ENCODE data around the gene HSF5. TPM values are rescaled to one million over a fixed set of nuclear protein-coding genes. Genes with fewer than 3 reads are reported as not detected.

Gene HSF5
- total and polyA plus RNA-seq, 2 of the 13 experiments (the other 11 are each of a cell fraction or from before 2014, with no cell fraction given) = not detected

DNA sequence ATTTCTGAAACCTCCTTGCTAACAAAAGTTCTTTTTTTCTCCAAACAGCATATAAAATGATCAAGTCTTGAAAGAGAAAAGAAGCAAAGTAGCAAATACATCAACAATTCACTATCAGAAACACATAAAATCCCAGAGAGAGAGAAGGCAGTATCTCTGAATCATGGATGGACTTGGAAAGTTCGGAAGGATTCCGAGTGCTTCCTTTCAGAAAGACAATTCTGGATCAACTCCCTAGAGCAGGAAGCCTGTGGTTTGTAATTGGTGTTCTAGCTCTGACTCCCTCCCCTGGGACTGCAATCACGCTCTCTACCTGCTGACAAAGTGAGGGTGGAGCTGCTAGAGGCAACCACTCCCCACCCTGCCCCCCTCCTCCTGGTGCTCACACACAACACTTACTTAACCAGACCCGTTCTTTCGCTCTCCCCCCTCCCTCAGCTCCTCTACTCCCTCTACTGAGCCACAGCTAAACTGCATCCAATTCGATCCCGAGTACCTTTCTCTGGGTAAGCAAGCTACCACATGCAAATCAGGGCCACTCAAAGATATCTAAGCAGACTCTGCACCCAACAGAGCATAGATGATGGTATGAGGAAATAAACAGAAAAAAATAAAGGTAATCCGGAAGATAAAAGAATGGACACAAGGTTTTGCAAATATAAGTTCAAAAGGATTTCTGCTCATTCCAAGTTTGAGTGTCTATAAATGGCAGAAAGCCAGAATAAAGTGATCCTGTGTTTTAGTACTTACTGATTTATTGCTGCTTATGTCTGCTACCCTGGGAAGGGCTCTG is 70.7 kb downstream of the HSF5 start, which contains the start of gene RNF43 (continued):
- TF ChIP-seq YEATS2 (CRISPR knock-in tag; IDR thresholded peaks at IDR 0.05; ENCODE audit: borderline replicate concordance) (peak; percentile 73; the same call in 1 of the 2 replicates), ZNF256 (CRISPR knock-in tag; conservative IDR thresholded peaks at IDR 0.05) (no peak), MTF1 (CRISPR knock-in tag; IDR thresholded peaks at IDR 0.05) (0 out of 2 replicates have a peak, but pooled peaks have one; percentile 40), GABPB1 (CRISPR knock-in tag; IDR thresholded peaks at IDR 0.05) (peak; percentile 72), HDAC6 (IDR thresholded peaks at IDR 0.05; ENCODE audit: low read depth, low read length) (peak; percentile 82; the same call in 1 of the 2 replicates), THAP8 (CRISPR knock-in tag; IDR thresholded peaks at IDR 0.05; ENCODE audit: borderline replicate concordance) (no peak), ZMYM4 (CRISPR knock-in tag; IDR thresholded peaks at IDR 0.05) (peak; percentile 93), SCMH1 (CRISPR knock-in tag; IDR thresholded peaks at IDR 0.05; ENCODE audit: borderline replicate concordance) (no peak), HNRNPLL (IDR thresholded peaks at IDR 0.05; ENCODE audit: low read depth, low read length, poor library complexity, severe bottlenecking) (no peak), ZSCAN20 (CRISPR knock-in tag; IDR thresholded peaks at IDR 0.05; ENCODE audit: borderline replicate concordance) (0 out of 2 replicates have a peak, but pooled peaks have one; percentile 48), IRF2 (CRISPR knock-in tag; IDR thresholded peaks at IDR 0.05) (peak; percentile 97), ZNF432 (CRISPR knock-in tag; IDR thresholded peaks at IDR 0.05; ENCODE audit: borderline replicate concordance) (no peak), ZNF20 (CRISPR knock-in tag; IDR thresholded peaks at IDR 0.05) (no peak; the same call in 1 of the 2 replicates), FOXK2 (IDR thresholded peaks at IDR 0.05) (peak; percentile 80), ZNF441 (CRISPR knock-in tag; IDR thresholded peaks at IDR 0.05; ENCODE audit: borderline replicate concordance) (peak; percentile 62; the same call in 1 of the 2 replicates), TEAD3 (CRISPR knock-in tag; optimal IDR thresholded peaks at IDR 0.05; ENCODE audit: borderline replicate concordance) (peak; percentile 91), BCL6 (CRISPR knock-in tag; IDR thresholded peaks at IDR 0.05) (peak; percentile 66), ZNF792 (CRISPR knock-in tag; IDR thresholded peaks at IDR 0.05) (peak; percentile 93), YEATS4 (CRISPR knock-in tag; IDR thresholded peaks at IDR 0.05; ENCODE audit: borderline replicate concordance) (peak; percentile 83)
- TF ChIP-seq, protein P1, sequence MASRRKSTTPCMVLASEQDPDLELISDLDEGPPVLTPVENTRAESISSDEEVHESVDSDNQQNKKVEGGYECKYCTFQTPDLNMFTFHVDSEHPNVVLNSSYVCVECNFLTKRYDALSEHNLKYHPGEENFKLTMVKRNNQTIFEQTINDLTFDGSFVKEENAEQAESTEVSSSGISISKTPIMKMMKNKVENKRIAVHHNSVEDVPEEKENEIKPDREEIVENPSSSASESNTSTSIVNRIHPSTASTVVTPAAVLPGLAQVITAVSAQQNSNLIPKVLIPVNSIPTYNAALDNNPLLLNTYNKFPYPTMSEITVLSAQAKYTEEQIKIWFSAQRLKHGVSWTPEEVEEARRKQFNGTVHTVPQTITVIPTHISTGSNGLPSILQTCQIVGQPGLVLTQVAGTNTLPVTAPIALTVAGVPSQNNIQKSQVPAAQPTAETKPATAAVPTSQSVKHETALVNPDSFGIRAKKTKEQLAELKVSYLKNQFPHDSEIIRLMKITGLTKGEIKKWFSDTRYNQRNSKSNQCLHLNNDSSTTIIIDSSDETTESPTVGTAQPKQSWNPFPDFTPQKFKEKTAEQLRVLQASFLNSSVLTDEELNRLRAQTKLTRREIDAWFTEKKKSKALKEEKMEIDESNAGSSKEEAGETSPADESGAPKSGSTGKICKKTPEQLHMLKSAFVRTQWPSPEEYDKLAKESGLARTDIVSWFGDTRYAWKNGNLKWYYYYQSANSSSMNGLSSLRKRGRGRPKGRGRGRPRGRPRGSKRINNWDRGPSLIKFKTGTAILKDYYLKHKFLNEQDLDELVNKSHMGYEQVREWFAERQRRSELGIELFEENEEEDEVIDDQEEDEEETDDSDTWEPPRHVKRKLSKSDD (CRISPR knock-in tag; IDR thresholded peaks at IDR 0.05; ENCODE audit: low read depth) = no peak
- TF ChIP-seq, protein P2, sequence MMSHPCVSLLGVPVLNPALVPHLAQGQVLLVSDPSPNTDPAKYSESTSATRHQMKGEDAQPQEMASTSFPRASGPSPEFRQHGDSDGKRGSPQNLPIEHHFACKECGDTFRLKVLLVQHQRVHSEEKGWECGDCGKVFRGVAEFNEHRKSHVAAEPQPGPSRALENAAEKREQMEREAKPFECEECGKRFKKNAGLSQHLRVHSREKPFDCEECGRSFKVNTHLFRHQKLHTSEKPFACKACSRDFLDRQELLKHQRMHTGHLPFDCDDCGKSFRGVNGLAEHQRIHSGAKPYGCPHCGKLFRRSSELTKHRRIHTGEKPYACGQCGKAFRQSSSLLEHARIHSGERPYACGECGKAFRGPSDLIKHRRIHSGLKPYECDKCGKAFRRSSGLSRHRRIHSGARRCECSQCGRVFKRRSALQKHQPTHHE (CRISPR knock-in tag; IDR thresholded peaks at IDR 0.05; ENCODE audit: borderline replicate concordance) = peak; percentile 96
- TF ChIP-seq, protein P3, sequence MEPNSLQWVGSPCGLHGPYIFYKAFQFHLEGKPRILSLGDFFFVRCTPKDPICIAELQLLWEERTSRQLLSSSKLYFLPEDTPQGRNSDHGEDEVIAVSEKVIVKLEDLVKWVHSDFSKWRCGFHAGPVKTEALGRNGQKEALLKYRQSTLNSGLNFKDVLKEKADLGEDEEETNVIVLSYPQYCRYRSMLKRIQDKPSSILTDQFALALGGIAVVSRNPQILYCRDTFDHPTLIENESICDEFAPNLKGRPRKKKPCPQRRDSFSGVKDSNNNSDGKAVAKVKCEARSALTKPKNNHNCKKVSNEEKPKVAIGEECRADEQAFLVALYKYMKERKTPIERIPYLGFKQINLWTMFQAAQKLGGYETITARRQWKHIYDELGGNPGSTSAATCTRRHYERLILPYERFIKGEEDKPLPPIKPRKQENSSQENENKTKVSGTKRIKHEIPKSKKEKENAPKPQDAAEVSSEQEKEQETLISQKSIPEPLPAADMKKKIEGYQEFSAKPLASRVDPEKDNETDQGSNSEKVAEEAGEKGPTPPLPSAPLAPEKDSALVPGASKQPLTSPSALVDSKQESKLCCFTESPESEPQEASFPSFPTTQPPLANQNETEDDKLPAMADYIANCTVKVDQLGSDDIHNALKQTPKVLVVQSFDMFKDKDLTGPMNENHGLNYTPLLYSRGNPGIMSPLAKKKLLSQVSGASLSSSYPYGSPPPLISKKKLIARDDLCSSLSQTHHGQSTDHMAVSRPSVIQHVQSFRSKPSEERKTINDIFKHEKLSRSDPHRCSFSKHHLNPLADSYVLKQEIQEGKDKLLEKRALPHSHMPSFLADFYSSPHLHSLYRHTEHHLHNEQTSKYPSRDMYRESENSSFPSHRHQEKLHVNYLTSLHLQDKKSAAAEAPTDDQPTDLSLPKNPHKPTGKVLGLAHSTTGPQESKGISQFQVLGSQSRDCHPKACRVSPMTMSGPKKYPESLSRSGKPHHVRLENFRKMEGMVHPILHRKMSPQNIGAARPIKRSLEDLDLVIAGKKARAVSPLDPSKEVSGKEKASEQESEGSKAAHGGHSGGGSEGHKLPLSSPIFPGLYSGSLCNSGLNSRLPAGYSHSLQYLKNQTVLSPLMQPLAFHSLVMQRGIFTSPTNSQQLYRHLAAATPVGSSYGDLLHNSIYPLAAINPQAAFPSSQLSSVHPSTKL (CRISPR knock-in tag; IDR thresholded peaks at IDR 0.05) = peak; percentile 88

All from HepG2 (cell line).